ENCODE measurements around the gene KCNAB1. TPM values are rescaled to one million over a fixed set of nuclear protein-coding genes. Genes with fewer than 3 reads are reported as not detected.
"Not testable (repeated sequence)": the region's sequence is repeated elsewhere in the genome, so short reads cannot be mapped to it uniquely, and the experiment has no call there.

Gene KCNAB1
- total and polyA plus RNA-seq, 2 of the 8 experiments (the other 6 are each of a cell fraction or from before 2014, with no cell fraction given) = 0.51 to 2.3 TPM

DNA sequence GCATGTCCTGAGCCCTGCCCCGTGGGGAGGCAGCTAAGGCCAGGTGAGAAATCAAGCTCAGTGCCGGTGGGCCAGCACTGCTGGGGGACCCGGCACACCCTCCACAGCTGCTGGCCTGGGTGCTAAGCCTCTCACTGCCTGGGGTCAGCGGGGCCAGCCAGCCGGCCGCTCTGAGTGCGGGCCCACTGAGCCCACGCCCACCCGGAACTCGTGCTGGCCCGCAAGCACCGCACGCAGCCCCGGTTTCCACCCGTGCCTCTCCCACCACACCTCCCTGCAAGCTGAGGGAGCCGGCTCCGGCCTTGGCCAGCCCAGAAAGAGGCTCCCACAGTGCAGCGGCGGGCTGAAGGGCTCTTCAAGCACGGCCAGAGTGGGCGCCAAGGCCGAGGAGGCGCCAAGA lies 103.7 kb downstream of the KCNAB1 start:
- H3K4me2 ChIP-seq (ENCODE audit: insufficient read depth in 1 of 2, low read depth in 2 of 2, low read length in 2 of 2); DNase-seq (ENCODE audit: low read depth in 1 of 2, low spot score in 2 of 2); H4K91ac ChIP-seq (replicated peaks; ENCODE audit: insufficient read length, low read length); H3K9ac ChIP-seq (replicated peaks in 1 of 4; ENCODE audit: extremely low read depth in 1 of 4, low read depth in 3 of 4, low read length in 3 of 4); H2BK15ac ChIP-seq (ENCODE audit: low read length); H3K23ac ChIP-seq (ENCODE audit: insufficient read length); H3K9me3 ChIP-seq (ENCODE audit: insufficient read depth in 2 of 2, low read depth in 1 of 2, low read length in 1 of 2); FAIRE-seq; H4K8ac ChIP-seq (ENCODE audit: extremely low read depth, insufficient read depth, low read length); H2AFZ ChIP-seq (ENCODE audit: low read length); H3K27ac ChIP-seq (ENCODE audit: low read depth, low read length); H2AK5ac ChIP-seq (ENCODE audit: low read depth, low read length); H3K4me1 ChIP-seq (replicated peaks in 1 of 4; ENCODE audit: control insufficient read depth in 3 of 4, insufficient read depth in 4 of 4, low read length in 3 of 4); H3K14ac ChIP-seq (ENCODE audit: insufficient read length); H4K20me1 ChIP-seq (replicated peaks in 1 of 2; ENCODE audit: control insufficient read depth in 1 of 2, insufficient read depth in 2 of 2, low read length in 2 of 2); H2BK5ac ChIP-seq (ENCODE audit: low read depth, low read length); H3K23me2 ChIP-seq (ENCODE audit: low read depth, low read length); H4K5ac ChIP-seq (ENCODE audit: insufficient read length, low read depth, low read length); H3K79me1 ChIP-seq (ENCODE audit: low read depth, low read length); POLR2A ChIA-PET (ENCODE audit: partially characterized antibody); H3K27me3 ChIP-seq (replicated peaks in 1 of 4; ENCODE audit: control insufficient read depth in 3 of 4, extremely low read depth in 1 of 4, insufficient read depth in 3 of 4, low read length in 3 of 4); H2BK120ac ChIP-seq (replicated peaks; ENCODE audit: low read depth, low read length); H3K18ac ChIP-seq (ENCODE audit: extremely low read depth, low read length); H3K36me3 ChIP-seq (ENCODE audit: control insufficient read depth in 2 of 4, insufficient read depth in 4 of 4, low read length in 3 of 4); H3K4me3 ChIP-seq (ENCODE audit: extremely low read depth in 1 of 4, insufficient read depth in 2 of 4, low read depth in 3 of 4, low read length in 4 of 4); H2BK20ac ChIP-seq (ENCODE audit: low read length); H2BK12ac ChIP-seq (ENCODE audit: low read depth, low read length); H3K56ac ChIP-seq (replicated peaks; ENCODE audit: insufficient read length, low read depth, low read length); H3K79me2 ChIP-seq (ENCODE audit: control insufficient read depth in 1 of 2, insufficient read depth in 2 of 2, low read length in 2 of 2); H3K4ac ChIP-seq (replicated peaks; ENCODE audit: insufficient read length, low read depth, low read length): not testable (repeated sequence)
- CTCF ChIA-PET (ENCODE audit: partially characterized antibody) = interaction anchor here (0.6 kb wide), 1 partner anchor 109 kb away, joined by 3 read pairs; no protein-coding TSS in a partner anchor
- WGBS, 2 experiments (ENCODE audit: extremely low coverage in 1 of 2, insufficient coverage in 1 of 2, insufficient read length in 1 of 2, insufficient replicate concordance in 2 of 2, low coverage in 1 of 2, low lambda C conversion rate in 2 of 2, missing lambda C conversion rate in 1 of 2) = 95% methylated on average over 12 of the region's 23 CpGs; no CpG with 5 or more reads in 1 of the 2 experiments

Measured in H1 (cell line).